ENCODE results near the gene LRRC45.

LRRC45 gene

GRCh38 chr17:82006468-82007227 is 16.5 kb upstream of the LRRC45 start:
- Histone ChIP-seq H3K4me3 (replicated peaks; ENCODE audit: insufficient read depth, low read length) (no peak overlapping the region), H3K27ac (replicated peaks) (no peak overlapping the region), H3K27me3 (ENCODE audit: insufficient read depth, poor library complexity, severe bottlenecking) (no peaks in the 10 kb centered on the region)
- DNase-seq (ENCODE audit: low read depth in 1 of 2, low spot score in 1 of 2) = no peak
- no peak for TF ChIP-seq REST (IDR thresholded peaks at IDR 0.05; ENCODE audit: insufficient replicate concordance, low read depth)
- no peak for TF ChIP-seq POLR2AphosphoS5 (IDR thresholded peaks at IDR 0.05; ENCODE audit: low read depth)
- TF ChIP-seq CTCF (IDR thresholded peaks at IDR 0.05; ENCODE audit: insufficient read depth, low read length) = no peak
- TF ChIP-seq SPI1 (IDR thresholded peaks at IDR 0.05; ENCODE audit: borderline replicate concordance, low read depth) = no peak
- TF ChIP-seq GABPA (IDR thresholded peaks at IDR 0.05; ENCODE audit: low read depth) = no peak

- TF ChIP-seq CTCF (IDR thresholded peaks at IDR 0.05; ENCODE audit: insufficient read depth, low read length) (no peak), POLR2AphosphoS5 (IDR thresholded peaks at IDR 0.05; ENCODE audit: low read depth) (no peak), GABPA (IDR thresholded peaks at IDR 0.05; ENCODE audit: low read depth) (no peak), SPI1 (IDR thresholded peaks at IDR 0.05; ENCODE audit: borderline replicate concordance, low read depth) (no peak), REST (IDR thresholded peaks at IDR 0.05; ENCODE audit: insufficient replicate concordance, low read depth) (no peak)
- Histone ChIP-seq H3K4me3 (replicated peaks; ENCODE audit: insufficient read depth, low read length) (no peak overlapping the region), H3K27ac (replicated peaks) (no peak overlapping the region), H3K27me3 (ENCODE audit: insufficient read depth, poor library complexity, severe bottlenecking) (no peaks in the 10 kb centered on the region)
- DNase-seq (ENCODE audit: low read depth in 1 of 2, low spot score in 1 of 2) = no peak
These were observed 15.9 kb upstream of the LRRC45 start for GRCh38 chr17:82007228-82007494.

- Histone ChIP-seq H3K27me3 (ENCODE audit: insufficient read depth, poor library complexity, severe bottlenecking) (no peaks in the 10 kb centered on the region), H3K4me3 (replicated peaks; ENCODE audit: insufficient read depth, low read length) (no peak overlapping the region)
- TF ChIP-seq GABPA (IDR thresholded peaks at IDR 0.05; ENCODE audit: low read depth) = no peak
- no peak for TF ChIP-seq REST (IDR thresholded peaks at IDR 0.05; ENCODE audit: insufficient replicate concordance, low read depth)
- no peak for TF ChIP-seq CTCF (IDR thresholded peaks at IDR 0.05; ENCODE audit: insufficient read depth, low read length)
- TF ChIP-seq POLR2AphosphoS5 (IDR thresholded peaks at IDR 0.05; ENCODE audit: low read depth) = no peak
- no peak for TF ChIP-seq SPI1 (IDR thresholded peaks at IDR 0.05; ENCODE audit: borderline replicate concordance, low read depth)
These were observed 15.4 kb upstream of the LRRC45 start for GRCh38 chr17:82007495-82008257.

More at GRCh38 chr17:82007495-82008257, 15.4 kb upstream of the LRRC45 start:
- DNase-seq (ENCODE audit: low read depth in 1 of 2, low spot score in 1 of 2) = no peak
- H3K27ac ChIP-seq (replicated peaks) = no peak overlapping the region

Data from HL-60 (cell line).